HG03135 (cell line): Measurements from ENCODE around the gene TPT1.
"Not testable (repeated sequence)": the region's sequence is repeated elsewhere in the genome, so short reads cannot be mapped to it uniquely, and the experiment has no call there.

Experiments
- ATAC-seq: cut with Tn5 transposase; IDR thresholded peaks from one replicate; pipeline ENCODE4 v1.9.1; 2021; ENCODE audit warnings: mild to moderate bottlenecking, moderate library complexity; ENCODE audit not compliant: unreplicated experiment

The TPT1 gene

DNA sequence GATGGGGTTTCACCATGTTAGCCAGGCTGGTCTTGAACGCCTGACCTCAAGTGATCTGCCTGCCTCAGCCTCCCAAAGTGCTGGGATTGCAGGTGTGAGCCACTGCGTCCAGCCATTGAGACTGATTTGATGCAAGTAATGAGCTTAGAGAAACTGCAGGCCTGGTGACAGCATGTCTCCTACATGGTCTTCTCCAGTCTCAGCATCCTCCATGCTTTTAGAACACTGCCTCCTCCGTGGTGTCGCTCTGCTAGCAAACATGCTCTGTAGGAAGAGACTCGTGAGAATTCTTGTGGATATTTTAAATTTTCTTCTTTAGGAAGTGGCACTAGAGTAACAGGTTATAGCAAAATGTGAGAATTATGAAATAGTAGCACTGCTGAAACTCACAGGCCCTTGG lies 37.1 kb downstream of the TPT1 start:
- ATAC-seq = no peak

DNA sequence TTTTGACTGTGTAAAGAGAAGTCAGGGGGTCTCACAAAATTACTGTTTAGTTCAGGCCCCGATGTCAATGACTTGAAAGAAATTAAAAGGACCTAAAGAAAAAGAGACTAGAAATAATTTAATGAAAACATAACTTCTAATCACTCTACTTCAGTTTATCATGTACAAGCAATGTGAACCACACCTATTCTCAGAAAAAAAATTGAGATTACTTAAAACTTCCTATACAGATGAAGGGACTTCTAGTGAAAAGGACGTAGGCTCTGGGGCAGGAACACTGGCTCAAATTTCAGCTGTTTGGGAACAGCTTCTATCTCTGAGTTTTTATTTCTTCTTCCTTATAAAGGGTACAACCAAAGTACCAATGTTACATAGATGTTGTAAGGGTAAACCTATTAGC lies 38.0 kb downstream of the TPT1 start:
- no peak for ATAC-seq

GRCh38 chr13:45302507-45302906 lies 38.5 kb downstream of the TPT1 start:
- ATAC-seq = no peak

- ATAC-seq = no peak
Observed at GRCh38 chr13:45301263-45301662, 39.7 kb downstream of the TPT1 start.

DNA sequence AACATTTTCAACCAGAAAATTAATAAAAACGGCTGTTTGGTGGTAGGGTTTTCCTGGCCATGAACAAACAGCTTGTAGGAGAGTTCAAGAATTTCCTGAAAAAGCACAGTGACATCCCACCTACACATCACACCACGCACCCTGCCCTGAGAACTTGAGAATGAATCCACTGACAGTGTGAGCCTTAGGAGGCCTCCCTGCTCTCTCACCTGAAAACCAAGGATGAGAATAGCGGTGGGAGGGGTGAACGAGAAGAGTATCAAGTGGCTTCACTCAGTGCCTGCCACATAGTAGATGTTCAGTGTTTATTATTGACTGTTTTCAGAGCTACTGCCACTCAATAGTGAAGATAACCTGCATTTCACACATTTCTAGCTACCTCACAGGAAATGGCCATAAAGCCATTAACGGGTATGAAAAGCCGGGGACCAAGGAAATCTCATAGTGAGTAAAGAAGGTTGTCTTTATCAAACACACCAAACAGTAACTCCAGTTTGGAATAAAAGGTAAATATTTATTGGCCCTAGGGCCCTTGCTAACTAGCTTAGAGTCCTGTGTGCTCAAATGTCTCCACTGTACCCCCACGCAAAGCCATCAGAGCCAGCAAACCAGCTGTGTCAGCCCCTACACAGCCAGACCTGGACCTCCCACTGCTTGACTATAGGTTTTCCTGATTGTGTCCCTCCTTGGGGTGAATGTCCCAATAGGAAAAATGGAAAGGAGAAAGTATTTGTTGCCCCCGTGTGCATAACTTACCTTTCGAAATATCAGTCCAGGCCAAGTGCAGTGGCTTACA lies 40.6 kb downstream of the TPT1 start:
- no peak for ATAC-seq

GRCh38 chr13:45299194-45299593 lies 41.8 kb downstream of the TPT1 start:
- ATAC-seq = no peak

- not testable (repeated sequence) for ATAC-seq
Observed at GRCh38 chr13:45298550-45298949, 42.4 kb downstream of the TPT1 start.

DNA sequence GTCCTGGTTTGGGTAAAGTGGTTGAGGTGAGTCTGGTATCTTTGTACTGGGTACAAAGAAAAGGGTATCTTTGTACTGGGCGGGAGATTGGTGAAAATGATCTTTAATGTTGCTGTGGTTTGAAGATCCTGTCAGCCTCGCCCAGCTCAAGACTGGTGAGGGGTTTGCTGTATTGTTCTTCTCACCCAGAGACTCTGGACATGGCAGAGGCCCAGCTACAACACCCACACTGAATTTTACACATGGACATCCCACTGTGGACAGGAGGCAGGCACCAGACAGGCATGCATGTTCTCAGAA lies 42.8 kb downstream of the TPT1 start:
- ATAC-seq = no peak

GRCh38 chr13:45297456-45298205 lies 43.4 kb downstream of the TPT1 start:
- ATAC-seq = no peak

GRCh38 chr13:45296259-45296658 lies 44.7 kb downstream of the TPT1 start:
- ATAC-seq = no peak

DNA sequence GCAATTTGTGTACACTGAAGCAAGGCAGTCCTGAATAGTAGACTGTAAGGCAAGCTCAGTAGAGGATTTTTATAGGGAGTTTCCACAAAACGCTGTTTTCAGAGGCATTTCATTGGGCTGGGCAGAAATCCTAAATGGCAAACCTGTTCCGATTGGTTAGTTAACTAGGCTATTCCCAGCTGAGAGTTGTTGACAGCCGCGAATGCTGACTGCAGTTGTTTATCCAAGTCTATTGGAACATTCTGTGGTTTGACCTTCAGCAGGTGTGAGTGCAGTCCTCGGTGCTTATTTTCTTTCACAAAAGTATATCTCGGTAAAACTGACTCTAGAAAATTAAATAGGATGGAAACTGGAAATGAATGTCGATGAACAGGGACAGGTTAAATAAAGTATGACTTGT lies 45.4 kb downstream of the TPT1 start:
- ATAC-seq = no peak

DNA sequence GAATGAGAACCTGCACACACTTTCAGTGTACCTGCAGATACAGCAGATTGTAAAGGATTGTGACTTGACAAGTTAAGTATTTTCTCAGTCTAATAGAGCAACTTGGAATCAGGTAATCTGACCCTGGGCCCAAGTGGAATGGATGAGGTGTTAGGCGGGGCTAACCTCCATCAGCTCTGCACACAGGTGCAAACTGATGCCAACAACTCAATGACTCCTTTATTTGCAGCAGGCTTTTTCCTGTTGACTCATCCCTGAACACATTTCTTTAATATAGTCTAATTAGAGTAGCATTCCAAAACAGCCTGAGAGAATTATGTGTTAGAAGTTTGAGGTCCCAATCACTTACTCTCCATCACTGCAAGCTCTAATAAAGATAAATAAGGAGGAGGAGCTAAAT lies 48.8 kb downstream of the TPT1 start:
- ATAC-seq = no peak

GRCh38 chr13:45289936-45290563 lies 50.9 kb downstream of the TPT1 start:
- ATAC-seq = no peak
